LoVo (cell line): ENCODE data around the gene TRPM7.
"Not testable (repeated sequence)": the region's sequence is repeated elsewhere in the genome, so short reads cannot be mapped to it uniquely, and the experiment has no call there.

Source experiments
- DNase-seq: peaks from one replicate; pipeline ENCODE4 v3.0.0-alpha.2; 2016; ENCODE audit warnings: low spot score

TRPM7 gene

GRCh38 chr15:50686469-50687301 lies at the start of gene TRPM7:
TSS of gene TRPM7 (minus strand) at chr15:50686797. CDS start at chr15:50686533, 264 bp downstream.
- DNase-seq: peak; percentile 95

GRCh38 chr15:50735156-50735555 lies 48.6 kb upstream of the TRPM7 start:
- no peak for DNase-seq

- DNase-seq: no peak
Measured at GRCh38 chr15:50726315-50726714, 39.7 kb upstream of the TRPM7 start.

- peak; percentile 12 for DNase-seq
Measured at GRCh38 chr15:50718700-50719125, 32.1 kb upstream of the TRPM7 start.

GRCh38 chr15:50712018-50712417 lies 25.4 kb upstream of the TRPM7 start:
- no peak for DNase-seq

- DNase-seq: no peak
Measured at GRCh38 chr15:50710585-50710984, 24.0 kb upstream of the TRPM7 start.

- no peak for DNase-seq
Measured at GRCh38 chr15:50707878-50708427, 21.4 kb upstream of the TRPM7 start.

GRCh38 chr15:50702762-50703334 lies 16.3 kb upstream of the TRPM7 start:
- DNase-seq: no peak

GRCh38 chr15:50698101-50698500 lies 11.5 kb upstream of the TRPM7 start:
- no peak for DNase-seq

GRCh38 chr15:50697109-50697797 lies 10.7 kb upstream of the TRPM7 start:
- DNase-seq: no peak

- not testable (repeated sequence) for DNase-seq
Measured at GRCh38 chr15:50694634-50695165, 8.1 kb upstream of the TRPM7 start.

GRCh38 chr15:50687302-50687902 lies 805 bp upstream of the TRPM7 start:
- DNase-seq: no peak

- peak; percentile 48 for DNase-seq
Measured at GRCh38 chr15:50685976-50686468, 575 bp downstream of the TRPM7 start.

- no peak for DNase-seq
Measured at GRCh38 chr15:50685191-50685975, 1.2 kb downstream of the TRPM7 start.

GRCh38 chr15:50681467-50681866 lies 5.1 kb downstream of the TRPM7 start:
- no peak for DNase-seq

- peak; percentile 36 for DNase-seq
Measured at GRCh38 chr15:50676799-50677483, 9.7 kb downstream of the TRPM7 start.

GRCh38 chr15:50675535-50676144 lies 11.0 kb downstream of the TRPM7 start:
- peak; percentile 31 for DNase-seq

GRCh38 chr15:50670115-50670514 lies 16.5 kb downstream of the TRPM7 start:
- DNase-seq: no peak

- no peak for DNase-seq
Measured at GRCh38 chr15:50669611-50670010, 17.0 kb downstream of the TRPM7 start.

GRCh38 chr15:50665938-50666337 lies 20.7 kb downstream of the TRPM7 start:
- DNase-seq: no peak
